HCT116 (cell line): ENCODE results near the gene MRPL20.

ENCODE experiments used
- CTCF ChIP-seq, 3 experiments: fragments of 200-600 bp in 1 of 3; sonication (generic) in 1 of 3; IDR thresholded peaks in 2 of 3; conservative IDR thresholded peaks in 1 of 3; 2 replicates each; pipeline ENCODE4 v1.5.1; 2012 to 2017; ENCODE audit warnings: low read depth in 2 of 3, low read length in 2 of 3, antibody characterized with exemption in 1 of 3, borderline replicate concordance in 1 of 3, control low read depth in 1 of 3, mild to moderate bottlenecking in 1 of 3, mixed read lengths in 1 of 3, mixed run types in 1 of 3, moderate library complexity in 1 of 3; ENCODE audit not compliant: insufficient read depth in 1 of 3
- EGR1 ChIP-seq: IDR thresholded peaks from 2 replicates; pipeline ENCODE4 v1.6.1; 2012; ENCODE audit warnings: low read depth
- EZH2 ChIP-seq: fragments of 200-600 bp; sonication (generic); IDR thresholded peaks from 2 replicates; pipeline ENCODE4 v1.6.1; 2017; ENCODE audit warnings: antibody characterized with exemption, mixed run types
- POLR2A ChIP-seq: IDR thresholded peaks from 2 replicates; pipeline ENCODE4 v1.7.0; 2011; ENCODE audit warnings: borderline replicate concordance; ENCODE audit not compliant: insufficient read depth, insufficient read length; ENCODE audit errors: extremely low read depth
- RAD21 ChIP-seq: IDR thresholded peaks from 2 replicates; pipeline ENCODE4 v1.6.1; 2012; ENCODE audit warnings: low read depth, mild to moderate bottlenecking
- SRF ChIP-seq: IDR thresholded peaks from 2 replicates; pipeline ENCODE4 v1.6.1; 2012; ENCODE audit warnings: low read depth
- TF ChIP-seq, protein P1 (sequence below): IDR thresholded peaks from 2 replicates; pipeline ENCODE4 v1.6.1; 2012

GRCh38 chr1:1360506-1361169, 46.5 kb downstream of the MRPL20 start:
- TF ChIP-seq POLR2A (no peak), CTCF (IDR thresholded peaks at IDR 0.05 in 2 of 3, conservative IDR thresholded peaks at IDR 0.05 in 1 of 3; ENCODE audit: borderline replicate concordance in 1 of 3, insufficient read depth in 1 of 3, low read depth in 2 of 3, low read length in 2 of 3) (no peak), EGR1 (no peak), RAD21 (no peak), EZH2 (no peak), SRF (no peak)
- TF ChIP-seq, protein P1, sequence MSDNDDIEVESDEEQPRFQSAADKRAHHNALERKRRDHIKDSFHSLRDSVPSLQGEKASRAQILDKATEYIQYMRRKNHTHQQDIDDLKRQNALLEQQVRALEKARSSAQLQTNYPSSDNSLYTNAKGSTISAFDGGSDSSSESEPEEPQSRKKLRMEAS, result no peak
